Trophoblast cell (in vitro differentiated cells and primary cell): ENCODE data around the gene C1orf35.
"Not testable (repeated sequence)": the region's sequence is repeated elsewhere in the genome, so short reads cannot be mapped to it uniquely, and the experiment has no call there.

ENCODE experiments used
- DNase-seq, 2 donors: peaks; one replicate each; pipeline ENCODE4 v3.0.0-alpha.2; 2016
- H2AFZ ChIP-seq: 2 replicates; pipeline ENCODE4 v1.6.1; 2013; ENCODE audit warnings: low read length, moderate library complexity, mild to moderate bottlenecking; ENCODE audit not compliant: insufficient read depth, poor library complexity
- H2AK5ac ChIP-seq: 2 replicates; pipeline ENCODE4 v1.6.1; 2013; ENCODE audit warnings: mild to moderate bottlenecking, low read length
- H2BK120ac ChIP-seq: 2 replicates; pipeline ENCODE4 v1.6.1; 2013; ENCODE audit warnings: low read length, mild to moderate bottlenecking, moderate library complexity; ENCODE audit not compliant: insufficient read depth, poor library complexity
- H2BK12ac ChIP-seq: 2 replicates; pipeline ENCODE4 v1.6.1; 2013; ENCODE audit warnings: mild to moderate bottlenecking, low read length, moderate library complexity
- H2BK5ac ChIP-seq: 2 replicates; pipeline ENCODE4 v1.6.1; 2013; ENCODE audit warnings: low read length, low read depth, moderate library complexity, mild to moderate bottlenecking; ENCODE audit not compliant: poor library complexity
- H3K14ac ChIP-seq: 2 replicates; pipeline ENCODE4 v1.6.1; 2013; ENCODE audit warnings: mild to moderate bottlenecking, low read length
- H3K18ac ChIP-seq: 2 replicates; pipeline ENCODE4 v1.6.1; 2013; ENCODE audit warnings: mild to moderate bottlenecking, low read length
- H3K23ac ChIP-seq: 2 replicates; pipeline ENCODE4 v1.6.1; 2013; ENCODE audit warnings: low read length
- H3K27ac ChIP-seq: 2 replicates; pipeline ENCODE4 v1.5.1; 2013; ENCODE audit warnings: low read depth, mild to moderate bottlenecking, inconsistent platforms, low read length, moderate library complexity
- H3K27me3 ChIP-seq: 2 replicates; pipeline ENCODE4 v1.6.1; 2013; ENCODE audit warnings: inconsistent platforms, mild to moderate bottlenecking, low read length, moderate library complexity; ENCODE audit not compliant: insufficient read depth
- H3K36me3 ChIP-seq, 2 experiments: 1 replicate in 1 of 2; 2 replicates in 1 of 2; pipeline ENCODE4 v1.6.1; 2013; ENCODE audit warnings: low read length in 2 of 2, mild to moderate bottlenecking in 2 of 2, moderate library complexity in 1 of 2; ENCODE audit not compliant: insufficient read depth in 2 of 2, control insufficient read depth in 1 of 2
- H3K4ac ChIP-seq: 2 replicates; pipeline ENCODE4 v1.6.1; 2013; ENCODE audit warnings: low read depth, mild to moderate bottlenecking, low read length, moderate library complexity
- H3K4me1 ChIP-seq, 2 experiments: 1 replicate in 1 of 2; 2 replicates in 1 of 2; pipeline ENCODE4 v1.6.1; 2013; ENCODE audit warnings: low read length in 2 of 2, mild to moderate bottlenecking in 2 of 2, moderate library complexity in 1 of 2; ENCODE audit not compliant: insufficient read depth in 2 of 2, control insufficient read depth in 1 of 2
- H3K4me2 ChIP-seq: 2 replicates; pipeline ENCODE4 v1.6.1; 2013; ENCODE audit warnings: inconsistent platforms, mild to moderate bottlenecking, low read length, moderate library complexity
- H3K4me3 ChIP-seq: 2 replicates; pipeline ENCODE4 v1.5.1; 2013; ENCODE audit warnings: mild to moderate bottlenecking, low read depth, low read length, inconsistent platforms
- H3K79me1 ChIP-seq: one replicate; pipeline ENCODE4 v1.6.1; 2013; ENCODE audit warnings: low read length
- H3K79me2 ChIP-seq: 2 replicates; pipeline ENCODE4 v1.6.1; 2013; ENCODE audit warnings: low read length, mild to moderate bottlenecking; ENCODE audit not compliant: control insufficient read depth, insufficient read depth, poor library complexity
- H3K9ac ChIP-seq: 2 replicates; pipeline ENCODE4 v1.6.1; 2013; ENCODE audit warnings: mild to moderate bottlenecking, low read length
- H3K9me3 ChIP-seq: 2 replicates; pipeline ENCODE4 v1.6.1; 2013; ENCODE audit warnings: low read depth, mild to moderate bottlenecking, control low read depth, inconsistent platforms, low read length; ENCODE audit not compliant: insufficient read depth
- H4K12ac ChIP-seq: 2 replicates; pipeline ENCODE4 v1.6.1; 2013; ENCODE audit warnings: low read depth, mild to moderate bottlenecking, low read length, moderate library complexity
- H4K8ac ChIP-seq: 2 replicates; pipeline ENCODE4 v1.6.1; 2013; ENCODE audit warnings: low read depth, mild to moderate bottlenecking, low read length, moderate library complexity
- H4K91ac ChIP-seq: one replicate; pipeline ENCODE4 v1.6.1; 2013; ENCODE audit warnings: low read depth, mild to moderate bottlenecking, low read length, moderate library complexity
- WGBS: extraction: QIAGEN DNeasy Blood & Tissue Kit; methylation state at CpG from one replicate; pipeline ENCODE4 v1.1.7; 2013; ENCODE audit warnings: missing lambda C conversion rate; ENCODE audit not compliant: insufficient read length, insufficient coverage; ENCODE audit errors: extremely low coverage; 5-methylcytosine and 5-hydroxymethylcytosine counted together

Gene C1orf35

DNA sequence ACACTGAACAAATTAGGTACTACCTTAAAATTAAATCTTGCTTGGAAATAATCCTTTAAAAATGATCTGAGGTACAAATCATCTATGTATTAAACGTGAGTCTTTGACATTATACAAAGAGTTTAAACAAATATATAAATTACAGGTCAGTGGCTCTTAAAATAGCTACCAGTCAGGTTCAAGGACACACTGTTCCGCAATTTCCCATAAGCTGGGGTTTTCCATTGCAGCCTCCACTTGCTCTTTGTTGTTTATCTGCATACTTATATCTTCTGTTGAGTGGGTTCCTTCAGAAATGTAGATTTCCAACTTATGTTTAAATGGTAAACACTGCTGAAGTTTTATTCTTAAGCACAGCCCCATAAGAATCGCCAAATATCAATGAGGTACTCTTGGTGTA, 11.7 kb upstream of the C1orf35 start:
- no peak for DNase-seq
- no peak overlapping the region for H3K4me3 ChIP-seq
- no peak overlapping the region for H4K8ac ChIP-seq
- no peak overlapping the region for H3K18ac ChIP-seq
- WGBS, result no CpG with 5 or more reads among the region's 3 CpGs
- H2BK5ac ChIP-seq, result no peak overlapping the region
- no peak overlapping the region for H2BK120ac ChIP-seq
- H2BK12ac ChIP-seq, result no peak overlapping the region
- H3K27ac ChIP-seq, result no peak overlapping the region
- no peak overlapping the region for H3K4me2 ChIP-seq
- H3K23ac ChIP-seq, result no peak overlapping the region
- H3K36me3 ChIP-seq, result no peaks in the 10 kb centered on the region
- H3K4ac ChIP-seq, result no peak overlapping the region
- no peak overlapping the region for H2AK5ac ChIP-seq
- no peak overlapping the region for H4K12ac ChIP-seq
- H3K9ac ChIP-seq, result no peak overlapping the region
- peaks cover 1 to 4% of the 10 kb centered on the region in 2 experiments for H3K4me1 ChIP-seq
- peaks cover 2% of the 10 kb centered on the region for H3K79me1 ChIP-seq
- no peak overlapping the region for H4K91ac ChIP-seq
- H2AFZ ChIP-seq, result no peak overlapping the region
- H3K14ac ChIP-seq, result no peak overlapping the region
- no peaks in the 10 kb centered on the region for H3K27me3 ChIP-seq
- peaks cover under 1% of the 10 kb centered on the region for H3K79me2 ChIP-seq
- H3K9me3 ChIP-seq, result no peaks in the 10 kb centered on the region

DNA sequence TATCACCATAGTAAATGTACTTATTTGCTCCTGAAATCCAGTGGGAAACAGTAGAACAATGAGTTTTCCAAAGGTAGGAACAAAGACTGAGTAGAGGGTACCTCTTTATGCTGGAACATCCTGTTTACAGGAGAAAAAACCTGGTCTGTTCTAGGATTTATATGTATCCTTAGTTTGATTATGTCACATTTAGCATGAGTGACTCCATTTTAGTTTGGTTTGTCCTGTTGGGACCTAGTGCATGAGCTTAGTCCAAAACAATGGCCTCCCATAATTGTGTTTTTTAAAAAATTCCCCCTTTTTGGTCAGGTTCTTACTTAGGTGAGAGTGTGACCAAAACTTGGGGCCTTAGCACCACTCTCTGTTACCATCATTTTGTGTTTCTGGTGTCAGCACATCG, 9.5 kb upstream of the C1orf35 start:
- Histone ChIP-seq H2BK5ac (no peak overlapping the region), H3K9ac (no peak overlapping the region)
- no CpG with 5 or more reads among the region's 1 CpG for WGBS

DNA sequence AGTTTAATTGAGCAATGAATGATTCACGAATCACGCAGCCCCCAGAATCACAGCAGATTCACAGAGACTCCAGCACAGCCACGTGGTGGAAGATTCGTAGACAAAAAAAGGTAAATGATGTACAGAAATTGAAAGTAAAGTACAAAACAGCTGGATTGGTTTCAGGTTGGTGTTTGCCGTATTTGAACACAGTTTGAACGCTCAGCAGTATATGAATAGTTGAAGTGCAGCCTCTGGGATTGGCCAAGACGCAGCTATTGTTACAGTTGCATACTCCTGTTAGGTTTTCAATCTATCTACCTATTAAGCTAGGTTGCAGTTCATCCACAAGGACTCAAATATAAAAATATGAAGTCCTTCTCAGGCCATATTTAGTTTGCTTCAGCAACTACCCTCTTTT, 9.0 kb upstream of the C1orf35 start:
- no peak for DNase-seq
- no peak overlapping the region for H2BK120ac ChIP-seq
- H2BK5ac ChIP-seq, result no peak overlapping the region
- no peak overlapping the region for H4K91ac ChIP-seq
- H3K4ac ChIP-seq, result no peak overlapping the region
- no peak overlapping the region for H2AFZ ChIP-seq
- peaks cover 7 to 10% of the 10 kb centered on the region in 2 experiments for H3K4me1 ChIP-seq
- H3K4me3 ChIP-seq, result no peak overlapping the region
- no CpG with 5 or more reads among the region's 7 CpGs for WGBS
- peaks cover 11% of the 10 kb centered on the region for H3K79me1 ChIP-seq
- no peaks in the 10 kb centered on the region for H3K9me3 ChIP-seq
- no peak overlapping the region for H3K14ac ChIP-seq
- H3K27me3 ChIP-seq, result no peaks in the 10 kb centered on the region
- no peak overlapping the region for H2AK5ac ChIP-seq
- H3K36me3 ChIP-seq, result peaks cover 5 to 7% of the 10 kb centered on the region in 2 experiments
- H3K4me2 ChIP-seq, result no peak overlapping the region
- H3K79me2 ChIP-seq, result peaks cover 9% of the 10 kb centered on the region
- H3K27ac ChIP-seq, result no peak overlapping the region
- no peak overlapping the region for H3K9ac ChIP-seq
- H3K23ac ChIP-seq, result no peak overlapping the region
- H4K12ac ChIP-seq, result no peak overlapping the region
- no peak overlapping the region for H3K18ac ChIP-seq
- no peak overlapping the region for H2BK12ac ChIP-seq
- no peak overlapping the region for H4K8ac ChIP-seq

More for the DNA sequence above, 9.5 kb upstream of the C1orf35 start:
- Histone ChIP-seq H3K4me3 (no peak overlapping the region), H2BK12ac (no peak overlapping the region), H2BK120ac (no peak overlapping the region), H3K27me3 (no peaks in the 10 kb centered on the region), H3K79me2 (peaks cover 9% of the 10 kb centered on the region), H3K18ac (no peak overlapping the region), H3K4me1 (peaks cover 7 to 10% of the 10 kb centered on the region in 2 experiments), H2AFZ (no peak overlapping the region), H3K23ac (no peak overlapping the region), H3K4ac (no peak overlapping the region), H4K91ac (no peak overlapping the region), H3K36me3 (peaks cover 2 to 3% of the 10 kb centered on the region in 2 experiments), H3K9me3 (no peaks in the 10 kb centered on the region), H3K14ac (no peak overlapping the region), H3K4me2 (no peak overlapping the region), H4K12ac (no peak overlapping the region), H2AK5ac (no peak overlapping the region), H3K79me1 (peaks cover 11% of the 10 kb centered on the region), H3K27ac (no peak overlapping the region), H4K8ac (no peak overlapping the region)
- DNase-seq, result no peak

DNA sequence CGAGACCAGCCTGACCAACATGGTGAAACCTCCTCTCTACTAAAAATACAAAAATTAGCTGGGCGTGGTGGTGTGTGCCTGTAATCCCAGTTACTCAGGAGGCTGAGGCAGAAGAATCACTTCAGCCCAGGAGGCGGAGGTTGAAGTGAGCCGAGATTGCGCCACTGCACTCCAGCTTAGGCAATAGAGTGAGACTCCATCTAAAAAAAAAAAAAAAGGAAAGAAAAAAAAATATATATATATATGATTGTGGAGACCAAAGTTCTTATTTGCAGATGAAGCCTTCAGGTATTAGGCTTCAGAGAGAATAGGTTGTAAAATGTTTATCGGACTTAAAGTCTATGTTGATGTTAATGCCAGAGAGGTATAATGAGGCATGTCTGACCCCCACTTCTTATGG, 8.2 kb upstream of the C1orf35 start:
- not testable (repeated sequence) for H2AK5ac ChIP-seq, H3K4me2 ChIP-seq, H4K8ac ChIP-seq, H3K9ac ChIP-seq, H2AFZ ChIP-seq, H3K27ac ChIP-seq, H3K14ac ChIP-seq, H4K91ac ChIP-seq, H3K79me2 ChIP-seq, H3K18ac ChIP-seq, H3K9me3 ChIP-seq, H2BK120ac ChIP-seq, H2BK12ac ChIP-seq, H3K27me3 ChIP-seq, H2BK5ac ChIP-seq, H3K4me1 ChIP-seq, H3K23ac ChIP-seq, H3K4ac ChIP-seq, H4K12ac ChIP-seq, H3K4me3 ChIP-seq
- peaks cover 10 to 12% of the 10 kb centered on the region in 2 experiments for H3K36me3 ChIP-seq
- H3K79me1 ChIP-seq, result peaks cover 11% of the 10 kb centered on the region
- peak in 1 of 2 donors; percentile 46 for DNase-seq
- no CpG with 5 or more reads among the region's 6 CpGs for WGBS
